ENCODE measurements around the gene MARCHF3. TPM values are rescaled to one million over a fixed set of nuclear protein-coding genes. Genes with fewer than 3 reads are reported as not detected.

The MARCHF3 gene
- total and polyA plus RNA-seq, 2 of the 13 experiments (the other 11 are each of a cell fraction or from before 2014, with no cell fraction given): 4.8 to 11.9 TPM

GRCh38 chr5:126829098-126829497 is 201.3 kb downstream of the MARCHF3 start (continued):
- TF ChIP-seq ZNF704 (CRISPR knock-in tag; IDR thresholded peaks at IDR 0.05; ENCODE audit: borderline replicate concordance) (no peak), MTF1 (CRISPR knock-in tag; IDR thresholded peaks at IDR 0.05) (no peak), NCOA5 (CRISPR knock-in tag; IDR thresholded peaks at IDR 0.05) (no peak), ZNF639 (CRISPR knock-in tag; conservative IDR thresholded peaks at IDR 0.05) (no peak), CCAR2 (optimal IDR thresholded peaks at IDR 0.05; ENCODE audit: low read depth, low read length) (no peak), POLR2AphosphoS2 (IDR thresholded peaks at IDR 0.05; ENCODE audit: low read depth, low read length) (no peak), ZNF780A (CRISPR knock-in tag; IDR thresholded peaks at IDR 0.05) (no peak), MBNL3 (CRISPR knock-in tag; conservative IDR thresholded peaks at IDR 0.05) (no peak), ARID5B (CRISPR knock-in tag; IDR thresholded peaks at IDR 0.05) (no peak), KAT2B (IDR thresholded peaks at IDR 0.05; ENCODE audit: borderline replicate concordance, low read depth, low read length) (no peak), RBM22 (optimal IDR thresholded peaks at IDR 0.05; ENCODE audit: low read length) (no peak), ATF7-NPFF (CRISPR knock-in tag; IDR thresholded peaks at IDR 0.05; ENCODE audit: low read depth) (no peak)
